ENCODE data around the gene RIN1. TPM values are rescaled to one million over a fixed set of nuclear protein-coding genes. Genes with fewer than 3 reads are reported as not detected.

RIN1 gene
- polyA plus RNA-seq, 1 of the 3 experiments (the other 2 are of a cell fraction): 16.9 TPM

GRCh38 chr11:66292543-66293332, 43.5 kb downstream of the RIN1 start:
- Histone ChIP-seq H2AFZ (ENCODE audit: low read depth) (no peak overlapping the region), H3K4me3 (ENCODE audit: low read depth in 2 of 2, low read length in 1 of 2) (peak overlapping the region; percentile 26 to 56; a peak in 3 of 4 replicates), H3K9ac (no peak overlapping the region), H3K36me3 (replicated peaks in 1 of 2; ENCODE audit: control insufficient read depth in 1 of 2, insufficient read depth in 2 of 2, low read length in 1 of 2) (no peaks in the 10 kb centered on the region), H3K9me2 (no peaks in the 10 kb centered on the region), H3K27ac (ENCODE audit: low read depth in 2 of 2, low read length in 1 of 2) (no peak overlapping the region; a peak in 1 of 4 replicates), H3K4me2 (peak overlapping the region; percentile 76), H3K27me3 (ENCODE audit: insufficient read depth) (no peaks in the 10 kb centered on the region), H3K79me2 (ENCODE audit: insufficient read depth) (peaks cover 10% of the 10 kb centered on the region; the same call in 1 of the 2 replicates), H3F3A (replicated peaks; ENCODE audit: insufficient read depth) (peaks cover 9% of the 10 kb centered on the region), H3K9me3 (no peaks in the 10 kb centered on the region), H3K4me1 (ENCODE audit: control insufficient read depth in 1 of 2, insufficient read depth in 2 of 2, low read depth in 1 of 2, low read length in 1 of 2) (peaks cover 7 to 24% of the 10 kb centered on the region in 2 experiments; a peak in 2 of 4 replicates), H4K20me1 (ENCODE audit: insufficient read depth) (no peaks in the 10 kb centered on the region)
- DNase-seq: no peak
- ChIA-PET POLR2A (no interaction called here), CTCF (no interaction called here)
- TF ChIP-seq MXI1 (IDR thresholded peaks at IDR 0.05; ENCODE audit: low read depth, low read length): no peak
- TF ChIP-seq ZBTB33 (IDR thresholded peaks at IDR 0.05; ENCODE audit: borderline replicate concordance, low read depth): no peak
- TF ChIP-seq PBX3 (IDR thresholded peaks at IDR 0.05): no peak
- TF ChIP-seq FOXJ3 (CRISPR knock-in tag; IDR thresholded peaks at IDR 0.05): no peak
- no peak for TF ChIP-seq GABPA (IDR thresholded peaks at IDR 0.05; ENCODE audit: low read depth)
- no peak for TF ChIP-seq TCF12 (IDR thresholded peaks at IDR 0.05)
- no peak for TF ChIP-seq JUND (IDR thresholded peaks at IDR 0.05)
- no peak for TF ChIP-seq MAX (IDR thresholded peaks at IDR 0.05; ENCODE audit: low read depth)
- TF ChIP-seq EP300 (IDR thresholded peaks at IDR 0.05; ENCODE audit: borderline replicate concordance in 1 of 2, low read depth in 1 of 2, low read length in 1 of 2): no peak
- 54% methylated on average over 16 of the region's 17 CpGs for WGBS (ENCODE audit: low lambda C conversion rate)

- peak within 1 kb of the TSS in 1 of 2 experiments; percentile 69; a peak in 1 of 4 replicates for H3K27ac ChIP-seq (ENCODE audit: low read depth in 2 of 2, low read length in 1 of 2)
- no peaks in the 10 kb centered on the region for H3K9me3 ChIP-seq
- peak within 1 kb of the TSS; percentile 56 to 58 for H3K4me3 ChIP-seq (ENCODE audit: low read depth in 2 of 2, low read length in 1 of 2)
- no peaks in the 10 kb centered on the region for H4K20me1 ChIP-seq (ENCODE audit: insufficient read depth)
- CTCF ChIA-PET: interaction anchor here (0.6 to 6.2 kb wide), 5 partner anchors 11 to 254 kb away, joined by 3 to 63 read pairs (median 4); no protein-coding TSS in a partner anchor
- DNase-seq: peak; percentile 84
- H3K36me3 ChIP-seq (replicated peaks in 1 of 2; ENCODE audit: control insufficient read depth in 1 of 2, insufficient read depth in 2 of 2, low read length in 1 of 2): no peaks in the 10 kb centered on the region
- H3K79me2 ChIP-seq (ENCODE audit: insufficient read depth): peaks cover 18% of the 10 kb centered on the region; the same call in 1 of the 2 replicates
- H3K4me1 ChIP-seq (ENCODE audit: control insufficient read depth in 1 of 2, insufficient read depth in 2 of 2, low read depth in 1 of 2, low read length in 1 of 2): peaks cover 7 to 32% of the 10 kb centered on the region in 2 experiments; a peak in 2 of 4 replicates
- 3% methylated on average over 15 of the region's 95 CpGs for WGBS (ENCODE audit: low lambda C conversion rate)
- no peak within 1 kb of the TSS for H3K9ac ChIP-seq
- no peaks in the 10 kb centered on the region for H3K27me3 ChIP-seq (ENCODE audit: insufficient read depth)
- POLR2A ChIA-PET: interaction anchor here (1.3 to 4.2 kb wide), 3 partner anchors 15 to 24 kb away, joined by 3 to 19 read pairs (median 4); partner anchors contain the start of gene RAB1B
- no peaks in the 10 kb centered on the region for H3K9me2 ChIP-seq
- peak within 1 kb of the TSS; percentile 76 for H3K4me2 ChIP-seq
- H3F3A ChIP-seq (replicated peaks; ENCODE audit: insufficient read depth): peaks cover 9% of the 10 kb centered on the region
- H2AFZ ChIP-seq (ENCODE audit: low read depth): no peak within 1 kb of the TSS
- no peak for TF ChIP-seq CHD2 (IDR thresholded peaks at IDR 0.05; ENCODE audit: low read length, partially characterized antibody)
- TF ChIP-seq NRF1 (IDR thresholded peaks at IDR 0.05; ENCODE audit: low read depth, low read length): no peak
- no peak for TF ChIP-seq EP300 (IDR thresholded peaks at IDR 0.05; ENCODE audit: borderline replicate concordance in 1 of 2, low read depth in 1 of 2, low read length in 1 of 2)
- no peak for TF ChIP-seq ELF1 (IDR thresholded peaks at IDR 0.05)
- no peak for TF ChIP-seq TEAD4 (IDR thresholded peaks at IDR 0.05; ENCODE audit: borderline replicate concordance, insufficient read depth)
- no peak for TF ChIP-seq USF2 (IDR thresholded peaks at IDR 0.05; ENCODE audit: borderline replicate concordance, low read depth, low read length)
Observed at GRCh38 chr11:66291706-66292542, 44.3 kb downstream of the RIN1 start, which contains the start of gene TMEM151A. TMEM151A (plus strand) TSS chr11:66291894; CDS start chr11:66292014, 120 bp downstream.

Data from SK-N-SH (cell line).